LNCAP (cell line): ENCODE measurements around the gene MAML2.

Experiments
- CTCF ChIP-seq: fragments of 450-650 bp; IDR thresholded peaks from 2 replicates; pipeline ENCODE4 v1.5.1; 2017; ENCODE audit warnings: mild to moderate bottlenecking

MAML2 gene

GRCh38 chr11:96125400-96125799 lies 217.6 kb downstream of the MAML2 start:
- no peak for TF ChIP-seq CTCF

GRCh38 chr11:96124155-96124554 lies 218.8 kb downstream of the MAML2 start:
- TF ChIP-seq CTCF = no peak

GRCh38 chr11:96123301-96123700 lies 219.7 kb downstream of the MAML2 start:
- TF ChIP-seq CTCF = no peak

- TF ChIP-seq CTCF = no peak
Measured at GRCh38 chr11:96122601-96123074, 220.4 kb downstream of the MAML2 start.

GRCh38 chr11:96119211-96119610 lies 223.8 kb downstream of the MAML2 start:
- no peak for TF ChIP-seq CTCF

- no peak for TF ChIP-seq CTCF
Measured at GRCh38 chr11:96116376-96116775, 226.6 kb downstream of the MAML2 start.

- TF ChIP-seq CTCF = no peak
Measured at GRCh38 chr11:96114178-96115064, 228.6 kb downstream of the MAML2 start.
